CD4-positive, alpha-beta T cell treated with Interleukin-1 beta for 1 hour (primary cell): ENCODE data around the gene TYW1.
"Not testable (repeated sequence)": the region's sequence is repeated elsewhere in the genome, so short reads cannot be mapped to it uniquely, and the experiment has no call there.

Experiments used
- DNase-seq, 2 donors: peaks; one replicate each; pipeline ENCODE4 v3.0.0-alpha.2; 2020 to 2022

Gene TYW1

GRCh38 chr7:67135617-67136486 is 139.2 kb downstream of the TYW1 start:
- not testable (repeated sequence) for DNase-seq

DNA sequence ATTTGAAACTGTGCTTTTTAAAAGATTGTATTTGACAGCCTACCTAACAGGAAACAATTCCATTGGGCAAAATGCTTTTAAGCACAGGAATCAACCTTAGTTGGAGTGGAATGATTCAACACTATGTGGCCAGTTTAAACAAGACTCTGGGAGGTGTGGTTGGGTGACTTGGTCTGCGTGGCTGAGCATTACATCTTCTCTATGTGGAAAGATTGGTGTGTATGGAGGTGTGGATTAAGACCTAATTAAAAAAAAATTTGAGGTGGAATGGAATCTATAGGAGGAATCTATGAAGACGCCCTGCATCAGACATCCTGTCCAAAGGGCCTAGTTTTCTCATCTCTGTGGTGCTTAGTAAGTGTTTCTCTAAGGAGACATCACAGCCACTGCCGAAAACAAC is 140.9 kb downstream of the TYW1 start:
- DNase-seq: not testable (repeated sequence)

- not testable (repeated sequence) for DNase-seq
These were observed 143.2 kb downstream of the TYW1 start for GRCh38 chr7:67139876-67140275.

DNA sequence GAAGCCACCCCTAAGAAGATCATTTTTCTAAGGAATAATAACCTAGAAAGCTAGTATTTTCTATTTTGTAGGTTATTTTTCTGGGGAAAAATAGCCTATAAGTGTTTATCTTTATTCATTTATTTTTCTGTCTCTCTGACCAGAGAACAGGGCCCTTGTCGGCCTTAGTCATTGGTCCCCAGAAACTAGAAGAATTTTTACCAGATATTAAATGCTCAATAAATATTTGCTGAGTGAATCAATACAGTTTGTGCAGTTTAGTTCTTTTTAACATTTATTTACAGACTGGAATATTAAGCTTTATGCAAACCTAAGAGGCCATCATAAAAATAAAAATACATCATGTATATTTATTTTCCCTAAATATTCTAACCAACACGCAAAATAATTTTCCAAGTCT is 144.4 kb downstream of the TYW1 start:
- not testable (repeated sequence) for DNase-seq

DNA sequence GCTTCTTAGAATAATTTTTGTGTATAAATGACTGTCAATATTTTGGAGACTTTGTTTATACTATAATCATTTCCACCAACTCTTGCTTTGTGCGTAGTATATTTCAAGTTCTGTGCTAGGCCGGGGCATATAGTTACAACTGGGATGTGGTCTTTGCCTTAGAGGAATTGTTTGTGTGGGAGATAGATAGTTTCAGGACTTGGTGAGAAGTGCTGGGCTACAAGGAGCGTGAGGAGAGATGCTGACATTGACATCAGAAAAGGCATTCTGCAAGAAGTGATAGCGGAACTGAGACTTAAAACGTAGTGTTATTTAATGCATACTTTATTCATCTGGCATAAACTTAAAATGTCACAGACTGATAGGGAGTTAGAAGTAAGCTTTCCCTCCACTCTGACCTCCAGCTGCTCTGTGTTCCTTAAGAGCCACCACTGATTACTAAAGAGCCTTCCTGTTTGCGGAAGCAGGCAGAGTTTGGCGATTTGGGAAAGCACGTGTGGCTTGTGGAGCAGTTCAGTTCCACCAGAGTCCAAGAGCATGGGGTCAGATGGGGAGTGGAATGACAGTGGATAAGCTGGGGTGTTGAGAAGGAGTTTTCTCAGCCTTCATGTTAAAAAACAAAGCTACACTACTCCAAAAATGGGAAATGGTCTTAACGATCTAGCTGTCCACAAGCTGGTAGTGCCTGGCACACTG is 146.6 kb downstream of the TYW1 start:
- DNase-seq: not testable (repeated sequence)

- DNase-seq: not testable (repeated sequence)
These were observed 149.1 kb downstream of the TYW1 start for GRCh38 chr7:67145581-67146193.

DNA sequence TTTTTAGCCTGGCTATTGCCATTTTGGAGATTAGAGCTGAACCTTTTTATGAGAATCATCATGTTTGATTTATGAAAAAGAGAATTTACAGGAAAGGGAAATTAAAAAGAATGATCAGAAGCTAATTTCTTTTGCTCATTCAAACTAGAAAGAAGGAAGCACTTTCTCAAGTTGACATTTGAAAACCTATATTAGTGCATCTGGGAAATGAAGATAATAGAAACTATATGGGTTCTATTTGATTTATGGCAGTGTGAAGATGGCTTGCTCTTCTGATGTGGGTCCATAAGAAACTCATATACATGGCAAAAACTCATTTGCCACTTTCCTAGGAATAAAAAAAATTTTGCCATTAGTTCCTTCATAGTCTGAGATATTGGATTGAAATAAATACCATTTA is 152.5 kb downstream of the TYW1 start:
- DNase-seq: not testable (repeated sequence)

DNA sequence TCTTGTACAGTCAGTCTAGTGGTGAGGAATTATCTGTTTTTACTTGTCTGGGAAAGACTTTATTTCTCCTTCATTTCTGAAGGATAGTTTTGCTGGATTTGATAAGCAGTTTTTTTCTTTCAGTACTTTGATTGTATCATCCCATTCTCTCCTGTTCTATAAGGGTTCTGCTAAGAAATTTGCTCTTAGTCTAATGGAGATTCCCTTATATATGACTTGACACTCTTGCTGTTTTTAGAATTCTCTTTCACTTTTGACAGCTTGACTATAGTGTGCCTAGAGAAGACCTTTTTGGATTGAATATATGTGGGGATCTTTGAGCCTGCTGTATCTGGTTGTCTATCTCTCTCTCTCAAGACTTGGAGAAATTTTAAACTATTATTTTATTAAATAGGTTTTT is 157.7 kb downstream of the TYW1 start:
- not testable (repeated sequence) for DNase-seq

- DNase-seq: not testable (repeated sequence)
These were observed 159.4 kb downstream of the TYW1 start for GRCh38 chr7:67156064-67156463.

DNA sequence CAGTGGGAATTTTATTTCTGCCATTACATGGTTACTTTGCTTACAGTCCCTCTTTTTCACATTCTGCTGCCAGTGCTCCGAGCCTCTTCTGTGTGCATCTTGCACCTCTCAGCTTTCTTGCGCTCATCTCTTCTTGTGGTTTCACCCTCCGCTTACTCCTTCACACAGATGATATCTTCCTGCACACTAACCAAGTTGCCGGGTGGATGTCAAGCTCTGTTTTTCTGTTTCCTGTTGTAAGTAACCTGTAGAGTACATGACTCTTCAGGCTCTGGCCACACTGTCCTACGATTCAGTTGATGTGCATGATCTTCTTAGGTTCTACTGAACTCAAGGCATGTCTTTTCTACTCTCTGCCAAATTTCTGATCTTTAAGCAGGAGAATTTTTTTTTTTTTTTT is 166.7 kb downstream of the TYW1 start:
- peak in 1 of 2 donors; percentile 51 for DNase-seq

- not testable (repeated sequence) for DNase-seq
These were observed 174.5 kb downstream of the TYW1 start for GRCh38 chr7:67171151-67171550.

DNA sequence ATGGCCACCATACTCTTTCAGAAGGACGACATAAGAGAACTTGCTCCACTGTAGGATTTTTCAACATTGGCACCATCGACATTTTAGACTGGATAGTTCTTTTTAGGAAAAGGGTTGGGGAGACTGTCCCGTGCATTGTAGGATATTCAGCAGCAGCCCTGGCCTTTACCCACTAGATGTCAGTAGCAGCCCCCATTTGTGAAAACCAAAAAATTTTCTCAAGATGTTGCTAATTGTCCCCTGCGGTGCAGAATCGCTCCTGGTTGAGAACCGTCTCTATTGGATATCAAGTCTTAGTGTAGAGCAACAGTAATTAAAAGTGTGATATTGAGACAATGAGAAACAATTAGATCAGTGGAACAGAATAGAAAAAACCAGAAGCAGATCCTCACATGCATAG is 180.1 kb downstream of the TYW1 start:
- not testable (repeated sequence) for DNase-seq

DNA sequence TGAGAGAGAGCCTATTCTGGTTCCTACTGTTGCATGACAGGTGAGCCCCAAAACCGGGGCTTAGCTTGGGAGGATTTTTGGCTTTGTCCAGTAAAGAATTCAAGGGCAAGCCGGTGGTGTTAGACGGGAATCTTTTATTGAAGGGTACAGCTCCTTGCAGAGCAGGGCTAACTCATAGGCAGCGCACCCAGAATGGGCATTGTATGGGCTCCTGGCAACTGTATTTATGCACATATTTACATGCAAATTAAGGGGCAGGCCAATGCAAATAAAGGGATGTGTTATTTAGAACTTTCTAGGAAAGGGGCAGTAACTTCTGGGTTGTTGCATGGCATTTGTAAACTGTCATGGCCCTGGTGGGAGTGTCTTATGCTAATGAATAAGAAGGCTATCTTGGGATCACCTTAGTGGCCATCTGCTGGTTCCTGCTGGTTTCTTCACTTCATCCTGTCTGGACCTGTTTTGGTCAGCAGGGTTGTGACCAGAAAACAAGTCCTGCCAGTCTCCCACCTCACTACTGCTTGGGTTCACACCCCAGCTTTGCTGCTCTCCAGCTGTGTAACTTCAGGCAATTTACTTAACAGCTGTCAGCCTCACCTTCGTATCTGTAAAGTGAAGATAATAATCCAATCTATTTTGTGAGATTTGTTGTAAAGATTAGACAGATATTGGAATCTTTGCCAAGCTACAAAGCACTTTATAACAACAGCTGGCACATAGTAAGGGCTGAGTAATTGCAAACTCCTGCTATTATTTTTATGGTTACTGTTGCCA is 182.5 kb downstream of the TYW1 start:
- not testable (repeated sequence) for DNase-seq

DNA sequence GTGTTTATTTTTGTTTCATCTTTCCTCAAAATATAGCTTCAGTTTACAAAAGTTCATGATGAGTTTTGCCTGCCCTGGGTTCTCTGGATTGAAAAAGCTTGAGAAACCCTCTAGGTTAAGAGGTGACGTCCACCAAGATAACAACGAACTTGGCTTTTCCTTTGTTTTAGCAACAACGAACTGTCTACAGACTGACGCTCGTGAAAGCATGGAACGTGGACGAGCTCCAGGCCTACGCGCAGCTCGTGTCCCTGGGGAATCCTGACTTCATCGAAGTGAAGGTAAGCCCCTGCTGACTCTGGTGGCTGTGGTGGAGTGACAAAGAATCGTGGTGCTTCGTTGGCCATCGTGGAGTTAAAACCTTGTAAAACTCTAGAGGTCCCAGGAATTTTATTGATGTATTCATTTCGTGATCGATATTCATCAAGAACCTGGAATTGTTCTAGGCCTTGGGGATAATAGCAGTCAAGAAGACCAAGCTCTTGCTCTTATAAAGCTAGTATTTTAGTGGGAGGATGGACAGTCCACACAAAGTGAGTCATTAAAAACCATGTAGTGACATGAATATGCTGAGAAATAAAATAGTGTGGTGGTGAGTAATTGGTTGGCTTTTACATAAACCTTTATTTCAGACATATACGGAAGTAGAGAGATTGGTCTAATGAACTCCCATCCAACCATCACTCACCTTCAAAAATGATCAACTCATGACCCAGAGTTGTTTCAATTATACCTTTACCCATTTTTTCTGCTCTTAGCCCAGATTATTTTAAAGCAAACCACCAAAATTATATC is 186.5 kb downstream of the TYW1 start:
- DNase-seq: not testable (repeated sequence)

- DNase-seq: not testable (repeated sequence)
These were observed 188.5 kb downstream of the TYW1 start for GRCh38 chr7:67184912-67185659.

DNA sequence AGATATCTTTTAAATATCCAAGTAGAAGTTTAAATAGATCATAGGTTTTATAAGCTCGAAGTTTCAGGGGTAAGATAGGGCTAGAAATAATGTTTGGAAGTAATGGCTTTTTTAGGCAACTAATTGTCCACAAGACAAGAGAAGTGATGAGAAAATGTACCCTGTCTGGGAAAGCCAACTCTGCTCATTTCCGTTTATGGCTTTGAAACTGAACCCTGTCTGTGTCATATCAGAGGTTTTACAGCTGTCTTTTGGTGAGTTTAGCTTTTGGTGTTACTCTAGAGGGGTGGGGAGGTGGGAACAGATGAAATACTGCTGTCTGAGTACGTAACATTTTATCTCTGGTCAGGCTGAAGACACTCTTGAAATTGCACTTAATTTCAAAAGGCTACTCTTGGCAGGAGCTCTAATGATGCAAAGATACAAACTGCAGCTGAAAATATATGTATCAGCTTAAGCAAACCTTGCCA is 189.1 kb downstream of the TYW1 start:
- DNase-seq: not testable (repeated sequence)

DNA sequence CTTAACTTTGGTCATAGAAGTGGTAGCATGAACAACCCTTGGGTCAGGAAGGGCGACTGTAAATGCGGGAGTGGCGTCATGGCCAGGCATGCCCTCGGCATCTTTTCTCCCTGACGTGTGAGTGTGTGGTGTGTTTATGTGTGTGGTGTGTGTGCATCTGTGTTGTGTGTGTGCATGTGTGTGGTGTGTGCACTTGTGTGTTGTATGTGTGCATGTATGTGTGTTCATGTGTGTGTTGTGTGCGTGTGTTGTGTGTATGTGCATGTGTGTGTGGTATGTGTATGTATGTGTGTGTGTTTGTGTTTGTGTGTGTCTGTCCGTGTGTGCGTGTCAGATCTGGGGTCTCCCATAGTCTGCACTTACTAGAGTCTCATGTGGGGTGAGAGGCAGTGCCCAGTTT is 192.5 kb downstream of the TYW1 start:
- DNase-seq: not testable (repeated sequence)

- DNase-seq: not testable (repeated sequence)
These were observed 193.3 kb downstream of the TYW1 start for GRCh38 chr7:67189801-67190465.

DNA sequence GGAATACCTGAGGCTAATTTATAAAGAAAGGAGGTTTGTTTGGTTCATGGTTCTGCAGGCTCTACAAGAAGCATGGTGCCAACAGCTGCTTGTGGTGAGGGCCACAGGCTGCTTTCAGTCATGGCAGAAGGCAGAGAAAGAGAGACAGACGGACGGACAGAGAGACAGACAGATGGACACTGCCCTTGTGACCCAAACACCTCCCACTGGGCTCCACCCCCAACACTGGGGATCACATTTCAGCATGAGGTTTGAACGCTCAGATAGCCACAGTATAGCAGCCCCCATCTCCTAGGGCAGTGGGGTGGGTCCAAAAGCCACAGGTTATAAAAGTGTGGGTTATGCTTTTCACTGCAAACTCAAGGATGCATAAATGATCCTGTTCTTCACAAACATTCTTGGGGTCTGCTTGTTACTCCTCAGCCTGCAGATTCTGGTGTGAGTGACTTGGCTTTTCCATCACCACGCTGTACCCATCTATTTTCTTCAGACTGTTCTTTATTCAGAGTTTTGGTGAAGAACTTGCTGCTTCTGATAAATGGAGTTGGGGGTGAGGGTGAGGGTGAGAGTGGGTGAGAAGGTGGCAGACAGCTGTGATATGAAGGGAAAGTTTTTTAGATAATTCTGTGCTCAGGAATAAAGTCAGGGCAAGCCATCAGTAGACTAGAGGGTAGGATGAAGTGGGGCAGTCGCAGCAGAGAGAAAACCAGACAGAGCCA is 194.5 kb downstream of the TYW1 start:
- not testable (repeated sequence) for DNase-seq
